Jurkat, Clone E6-1 (cell line): ENCODE results near the gene PLXNB3.

Experiments used
- DNase-seq: peaks from one replicate; pipeline ENCODE4 v3.0.0-alpha.2; 2011; ENCODE audit warnings: low read depth, low spot score
- H3K4me3 ChIP-seq: 2 replicates; pipeline ENCODE4 v1.5.1; 2011; ENCODE audit warnings: mild to moderate bottlenecking, low read length, control low read depth, moderate library complexity

PLXNB3 gene

GRCh38 chrX:153781428-153782047, 17.5 kb downstream of the PLXNB3 start:
- DNase-seq, result no peak

GRCh38 chrX:153782313-153782712, 18.3 kb downstream of the PLXNB3 start:
- DNase-seq, result no peak
- no peak overlapping the region for H3K4me3 ChIP-seq

More at GRCh38 chrX:153781428-153782047, 17.5 kb downstream of the PLXNB3 start:
- H3K4me3 ChIP-seq, result no peak overlapping the region

GRCh38 chrX:153782871-153783270, 18.8 kb downstream of the PLXNB3 start:
- no peak for DNase-seq
- H3K4me3 ChIP-seq, result no peak overlapping the region

GRCh38 chrX:153783378-153784013, 19.4 kb downstream of the PLXNB3 start:
- H3K4me3 ChIP-seq, result no peak overlapping the region
- no peak for DNase-seq

- H3K4me3 ChIP-seq, result no peak overlapping the region
- no peak for DNase-seq
These were observed 20.4 kb downstream of the PLXNB3 start for GRCh38 chrX:153784325-153784967.

- DNase-seq, result no peak
These were observed 22.6 kb downstream of the PLXNB3 start for GRCh38 chrX:153786669-153787068.

GRCh38 chrX:153789654-153790053, 25.6 kb downstream of the PLXNB3 start:
- no peak for DNase-seq
- no peak overlapping the region for H3K4me3 ChIP-seq

More at GRCh38 chrX:153786669-153787068, 22.6 kb downstream of the PLXNB3 start:
- no peak overlapping the region for H3K4me3 ChIP-seq

GRCh38 chrX:153791104-153791852, 27.2 kb downstream of the PLXNB3 start:
- no peak overlapping the region for H3K4me3 ChIP-seq
- no peak for DNase-seq

- H3K4me3 ChIP-seq, result no peak overlapping the region
- no peak for DNase-seq
These were observed 28.3 kb downstream of the PLXNB3 start for GRCh38 chrX:153792368-153792767.

- H3K4me3 ChIP-seq, result peak overlapping the region; percentile 73
- no peak for DNase-seq
These were observed 29.2 kb downstream of the PLXNB3 start for GRCh38 chrX:153793291-153793690.

- peak within 1 kb of the TSS; percentile 73 for H3K4me3 ChIP-seq
- DNase-seq, result peak; percentile 90
These were observed 30.2 kb downstream of the PLXNB3 start, which contains the start of the genes IDH3G and SSR4 for GRCh38 chrX:153794018-153794896. Gene IDH3G, minus strand, starts transcription at chrX:153794375. Its CDS starts 49 bp downstream, at chrX:153794326. Gene SSR4, plus strand, starts transcription at chrX:153794668. Its CDS starts 20 bp downstream, at chrX:153794688.

GRCh38 chrX:153794897-153795816, 31.1 kb downstream of the PLXNB3 start:
- H3K4me3 ChIP-seq, result peak overlapping the region; percentile 66
- no peak for DNase-seq

GRCh38 chrX:153797415-153798015, 33.5 kb downstream of the PLXNB3 start:
- H3K4me3 ChIP-seq, result no peak overlapping the region
- DNase-seq, result no peak

- H3K4me3 ChIP-seq, result no peak overlapping the region
- DNase-seq, result no peak
These were observed 35.3 kb downstream of the PLXNB3 start for GRCh38 chrX:153799326-153799725.

- no peak overlapping the region for H3K4me3 ChIP-seq
- DNase-seq, result no peak
These were observed 36.2 kb downstream of the PLXNB3 start for GRCh38 chrX:153800177-153800722.

GRCh38 chrX:153800746-153801145, 36.7 kb downstream of the PLXNB3 start:
- DNase-seq, result no peak

GRCh38 chrX:153801669-153802068, 37.6 kb downstream of the PLXNB3 start:
- DNase-seq, result no peak
- no peak overlapping the region for H3K4me3 ChIP-seq

More at GRCh38 chrX:153800746-153801145, 36.7 kb downstream of the PLXNB3 start:
- no peak overlapping the region for H3K4me3 ChIP-seq
